ENCODE results near the gene TEKTIP1. TPM values are rescaled to one million over a fixed set of nuclear protein-coding genes. Genes with fewer than 3 reads are reported as not detected.

The TEKTIP1 gene
- 5.0 and 7.6 TPM in 2 replicates for total RNA-seq

- intact Hi-C loops (cut with micrococcal nuclease), result no loop called here
These were observed at the start of gene TEKTIP1 for GRCh38 chr19:3538965-3539755. Gene TEKTIP1 (plus strand): TSS chr19:3539174. CDS start chr19:3539178, 4 bp downstream.

GRCh38 chr19:3491396-3492119, 47.4 kb upstream of the TEKTIP1 start:
- intact Hi-C loops (cut with micrococcal nuclease), result no loop called here

GRCh38 chr19:3492131-3492839, 46.7 kb upstream of the TEKTIP1 start:
- intact Hi-C loops (cut with micrococcal nuclease), result no loop called here

DNA sequence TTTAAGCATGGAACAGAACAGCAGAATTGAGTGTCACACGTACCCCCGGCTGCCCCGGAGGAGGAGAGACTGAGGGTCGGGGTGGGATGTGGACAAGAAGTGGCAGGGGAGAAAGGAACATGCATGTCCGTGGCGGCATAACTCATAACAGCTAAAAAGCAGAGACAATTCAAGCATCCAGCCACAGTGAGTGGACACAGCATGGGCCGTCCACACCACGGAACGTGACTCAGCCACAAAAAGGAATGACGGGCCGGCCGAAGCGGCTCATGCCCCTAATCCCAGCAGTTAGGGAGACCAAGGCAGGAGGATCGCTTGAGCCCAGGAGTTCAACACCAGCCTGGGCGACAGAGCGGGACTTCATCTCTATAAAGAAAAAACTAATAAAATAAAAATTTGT, 46.1 kb upstream of the TEKTIP1 start:
- intact Hi-C loops (cut with micrococcal nuclease), result no loop called here

GRCh38 chr19:3493651-3494050, 45.3 kb upstream of the TEKTIP1 start:
- intact Hi-C loops (cut with micrococcal nuclease), result loop anchor here (1.0 kb wide), 1 partner anchor 14 kb away; no protein-coding TSS in a partner anchor

GRCh38 chr19:3494051-3494450, 44.9 kb upstream of the TEKTIP1 start:
- intact Hi-C loops (cut with micrococcal nuclease), result loop anchor here (1.0 kb wide), 1 partner anchor 15 kb away; no protein-coding TSS in a partner anchor

- intact Hi-C loops (cut with micrococcal nuclease), result loop anchor here (1.0 kb wide), 1 partner anchor 15 kb away; no protein-coding TSS in a partner anchor
These were observed 44.4 kb upstream of the TEKTIP1 start for GRCh38 chr19:3494559-3494958.

DNA sequence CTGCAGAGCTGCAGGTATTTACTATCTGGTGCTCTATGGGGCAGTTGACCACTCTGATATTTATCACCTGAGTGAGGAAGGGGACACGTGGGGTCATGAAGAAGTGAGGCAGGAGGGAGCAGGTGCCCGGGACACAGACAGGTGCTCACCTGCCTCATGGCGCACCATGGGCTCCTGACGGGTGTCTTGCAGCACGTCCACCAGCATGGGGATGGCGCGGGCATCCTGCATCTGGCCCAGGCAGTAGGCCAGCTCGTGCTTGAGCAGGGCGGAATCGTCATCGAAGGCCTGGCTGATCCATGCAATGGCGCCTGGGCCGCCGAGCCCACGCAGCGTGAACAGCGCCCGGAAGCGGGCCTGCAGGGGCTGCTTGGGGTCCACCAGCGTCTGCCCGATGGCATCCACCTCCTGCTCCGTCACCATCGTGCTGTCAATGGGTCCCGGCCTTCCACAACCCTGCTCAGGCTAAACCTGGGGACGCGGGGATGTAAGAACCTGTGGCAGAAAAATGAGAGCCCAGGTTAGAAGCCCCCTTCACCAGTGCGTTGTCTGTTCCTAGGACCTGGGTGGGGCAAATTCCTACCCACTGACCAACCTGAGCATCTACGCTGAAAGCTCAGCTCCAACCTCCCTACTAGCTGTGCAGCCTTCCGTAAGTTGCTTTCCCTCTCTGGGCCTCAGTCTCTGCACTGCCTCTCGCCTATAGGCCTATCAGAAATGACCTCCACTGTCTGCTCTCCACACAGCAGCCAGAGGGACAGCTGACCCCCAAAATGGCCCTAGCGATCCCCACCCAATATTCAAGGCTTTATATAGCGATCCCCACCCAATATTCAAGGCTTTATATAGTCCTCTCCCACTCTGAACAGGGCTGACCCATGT, 42.3 kb upstream of the TEKTIP1 start:
- intact Hi-C loops (cut with micrococcal nuclease), result no loop called here

DNA sequence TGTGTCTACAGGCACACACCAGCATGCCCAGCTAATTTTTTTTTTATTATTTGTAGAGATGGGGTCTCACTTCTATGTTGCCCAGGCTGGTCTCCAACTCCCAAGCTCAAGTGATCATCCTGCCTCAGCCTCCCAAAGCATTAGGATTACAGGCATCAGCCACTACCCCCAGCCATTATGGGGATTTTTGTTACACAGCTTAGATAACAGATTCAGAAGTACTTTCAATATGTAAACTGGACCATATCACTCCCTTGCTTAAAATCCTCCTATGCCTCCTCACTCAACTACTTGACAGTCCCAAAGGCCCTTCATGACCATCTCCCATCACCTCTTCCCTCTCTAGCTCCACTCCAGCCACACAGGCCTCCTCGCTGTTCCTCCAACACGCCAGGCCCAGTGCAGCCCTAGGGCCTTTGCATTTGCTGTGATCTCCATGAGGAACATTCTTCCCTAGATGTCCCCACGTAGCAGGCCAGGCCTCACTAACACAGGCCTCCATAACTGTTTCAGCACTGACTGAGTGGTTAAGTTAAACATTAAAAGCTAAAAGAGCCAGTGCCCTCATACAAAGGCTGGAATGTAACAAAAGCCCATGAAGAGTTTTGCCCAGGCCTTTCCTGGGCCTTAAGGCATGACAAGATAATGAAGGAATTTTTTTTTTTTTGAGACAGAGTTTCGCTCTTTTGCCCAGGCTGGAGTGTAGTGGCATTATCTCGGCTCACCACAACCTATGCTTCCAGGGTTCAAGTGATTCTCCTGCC, 41.0 kb upstream of the TEKTIP1 start:
- intact Hi-C loops (cut with micrococcal nuclease), result no loop called here

DNA sequence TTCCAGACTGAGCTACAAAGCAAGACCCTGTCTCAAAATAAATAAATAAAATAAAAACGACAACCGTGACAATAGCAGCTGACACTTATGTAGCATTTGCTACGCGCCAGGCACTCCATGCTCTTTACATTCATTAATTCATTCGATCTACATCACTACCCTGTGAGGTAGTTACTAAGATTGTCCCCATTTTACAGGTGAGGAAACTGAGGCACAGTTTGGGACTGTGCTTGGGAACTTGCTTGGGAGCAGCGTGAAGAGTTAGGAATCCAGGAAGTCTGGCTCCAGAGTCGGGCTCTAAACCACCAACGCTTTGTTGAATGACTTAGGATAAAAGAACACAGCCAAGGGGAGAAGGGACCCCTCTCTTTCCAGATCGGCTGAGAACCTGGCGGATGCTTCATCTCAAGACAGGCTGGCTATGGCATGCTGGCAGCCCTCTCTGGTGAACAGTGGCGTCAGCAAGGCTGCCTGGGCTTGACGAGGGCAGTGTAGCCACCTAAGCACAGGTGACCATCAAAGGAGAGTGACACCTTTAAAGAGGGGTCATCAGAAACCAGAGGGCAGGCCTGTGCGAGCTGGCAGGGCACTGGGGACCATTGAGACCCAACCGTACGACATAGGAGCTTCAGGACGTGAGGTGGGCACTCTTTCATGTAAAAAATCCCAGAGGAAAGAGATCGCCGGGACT, 39.1 kb upstream of the TEKTIP1 start:
- intact Hi-C loops (cut with micrococcal nuclease), result loop anchor here (1.0 to 10.0 kb wide), 7 partner anchors 65 to 1295 kb away; partner anchors contain the start of genes EEF2, FEM1A, NCLN and SGTA

GRCh38 chr19:3500429-3501101, 38.4 kb upstream of the TEKTIP1 start, which contains the start of gene DOHH:
Gene DOHH (minus strand): TSS chr19:3500674. CDS start chr19:3496814, 3,860 bp downstream.
- intact Hi-C loops (cut with micrococcal nuclease), result loop anchor here (1.0 to 10.0 kb wide), 7 partner anchors 65 to 1294 kb away; partner anchors contain the start of genes EEF2, FEM1A, NCLN and SGTA

DNA sequence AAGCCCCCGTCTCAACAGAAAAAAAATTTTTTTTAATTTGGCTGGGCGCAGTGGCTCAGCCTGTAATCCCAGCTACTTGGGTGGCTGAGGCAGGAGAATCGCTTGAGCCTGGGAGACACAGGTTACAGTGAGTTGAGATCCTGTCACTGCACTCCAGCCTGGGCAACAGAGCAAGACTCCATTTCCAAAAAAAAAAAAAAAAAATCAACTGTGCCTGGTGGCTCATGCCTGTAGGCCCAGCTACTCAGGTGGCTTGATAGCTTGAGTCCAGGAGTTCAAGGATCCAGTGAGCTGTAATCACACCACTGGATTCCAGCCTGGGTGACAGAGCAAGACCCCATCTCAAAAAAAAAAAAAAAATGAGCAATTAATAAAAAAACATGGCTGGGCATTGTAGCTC, 37.2 kb upstream of the TEKTIP1 start:
- intact Hi-C loops (cut with micrococcal nuclease), result loop anchor here (10.0 kb wide), 6 partner anchors 317 to 1293 kb away; partner anchors contain the start of genes EEF2, FEM1A, NCLN and SGTA

DNA sequence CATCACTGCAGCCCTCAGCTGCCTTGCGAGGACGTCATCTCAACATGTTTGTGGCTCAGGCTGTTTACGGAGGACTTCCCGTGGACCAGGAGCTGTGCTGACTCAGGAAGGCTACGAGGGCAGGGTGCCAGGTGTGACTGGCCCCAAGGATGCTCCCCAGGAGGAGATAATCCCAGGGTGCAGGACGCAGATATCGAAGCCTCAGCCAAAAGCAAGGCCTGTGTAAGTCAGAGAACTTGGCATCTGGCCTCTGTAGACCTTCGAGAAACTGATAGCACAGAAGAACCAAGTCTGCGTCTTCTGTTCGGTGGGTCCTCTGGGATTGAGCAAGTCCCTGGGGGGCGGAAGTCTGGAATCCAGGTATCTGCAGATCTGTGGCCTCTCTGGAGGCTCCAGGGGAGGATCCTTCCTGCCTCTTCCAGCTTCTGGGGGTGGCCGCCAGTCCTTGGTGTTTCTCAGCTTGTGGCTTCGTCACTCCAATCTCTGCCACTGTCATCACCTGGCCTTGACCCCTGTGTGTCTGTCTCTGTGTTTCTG, 35.9 kb upstream of the TEKTIP1 start:
- intact Hi-C loops (cut with micrococcal nuclease), result loop anchor here (10.0 kb wide), 6 partner anchors 318 to 1292 kb away; partner anchors contain the start of genes EEF2, FEM1A, NCLN and SGTA

- intact Hi-C loops (cut with micrococcal nuclease), result loop anchor here (5.0 to 10.0 kb wide), 7 partner anchors 320 to 1290 kb away; partner anchors contain the start of genes CHAF1A, EEF2, FEM1A and NCLN
These were observed 34.2 kb upstream of the TEKTIP1 start for GRCh38 chr19:3504735-3505134.

GRCh38 chr19:3505598-3506383, 33.2 kb upstream of the TEKTIP1 start, which contains the start of gene FZR1:
Gene FZR1 (plus strand): TSS chr19:3506311. CDS start chr19:3522990, 16,679 bp downstream.
- intact Hi-C loops (cut with micrococcal nuclease), result loop anchor here (1.0 to 10.0 kb wide), 14 partner anchors 26 to 1289 kb away; partner anchors contain the start of genes CACTIN, CHAF1A, EEF2 and FEM1A

Data from T-helper 1 cell treated with Interleukin-12 subunit alpha and Interleukin-12 subunit beta and Interleukin-4 antibody, amounts not matched to agents 30 ng/mL and 1 ng/mL, for 36 hours (primary cell).